Measurements from ENCODE around the gene KIF6.

DNA sequence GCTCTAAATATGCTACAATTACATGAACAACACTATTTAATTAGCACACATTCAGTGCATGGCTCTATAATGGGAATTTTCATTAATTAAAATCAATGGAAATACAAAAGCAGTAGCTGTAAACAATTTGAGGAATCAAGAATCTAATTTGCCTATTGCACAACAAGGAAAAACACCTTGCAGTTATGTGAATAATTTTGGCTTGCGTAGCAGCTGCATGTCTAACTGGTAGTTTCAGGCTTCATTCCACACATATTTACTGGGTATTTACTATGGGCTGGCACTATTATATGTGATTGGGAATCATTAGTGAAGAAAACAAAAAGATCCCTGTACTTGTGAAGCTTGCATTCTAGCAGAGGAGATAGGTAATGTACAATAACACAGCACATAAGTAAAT lies 26.4 kb downstream of the KIF6 start:
- TF ChIP-seq CTCF (IDR thresholded peaks at IDR 0.05) = no peak
- no peak for TF ChIP-seq POLR2AphosphoS5 (IDR thresholded peaks at IDR 0.05)
- TF ChIP-seq POLR2A (IDR thresholded peaks at IDR 0.05; ENCODE audit: low read depth) = no peak
- no peak for TF ChIP-seq EP300 (IDR thresholded peaks at IDR 0.05)

Data from esophagus muscularis mucosa (tissue), 4 donors.